SK-N-SH treated with all-trans-retinoic acid at 6 μM for 48 hours (cell line): ENCODE results near the gene MFAP4.

ENCODE experiments used
- ATAC-seq: fragments of 200-7000 bp; cut with Tn5 transposase; 3 replicates; pipeline ENCODE4 v1.9.1; 2020; ENCODE audit warnings: mild to moderate bottlenecking, moderate library complexity
- ARNTL ChIP-seq: fragments of 450-650 bp; formaldehyde crosslinking; IDR thresholded peaks from 2 replicates; pipeline ENCODE4 v1.5.0; 2020; ENCODE audit warnings: low read depth, mild to moderate bottlenecking, moderate library complexity, borderline replicate concordance
- BACH2 ChIP-seq: fragments of 250-450 bp; sonication (Bioruptor Pico); IDR thresholded peaks from 2 replicates; pipeline ENCODE4 v1.9.0; 2021; ENCODE audit warnings: mild to moderate bottlenecking, borderline replicate concordance
- CREB5 ChIP-seq: fragments of 250-450 bp; sonication (Bioruptor Pico); IDR thresholded peaks from 2 replicates; pipeline ENCODE4 v1.5.1; 2020; ENCODE audit warnings: low read depth, mild to moderate bottlenecking, moderate library complexity
- CSDC2 ChIP-seq: fragments of 250-450 bp; sonication (Bioruptor Pico); IDR thresholded peaks from 2 replicates; pipeline ENCODE4 v1.5.0; 2020; ENCODE audit warnings: mild to moderate bottlenecking, moderate library complexity
- CSRNP3 ChIP-seq: fragments of 250-450 bp; sonication (Bioruptor Pico); IDR thresholded peaks from 2 replicates; pipeline ENCODE4 v1.5.1; 2021; ENCODE audit warnings: mild to moderate bottlenecking, moderate library complexity
- ESRRG ChIP-seq: fragments of 250-450 bp; sonication (Bioruptor Pico); IDR thresholded peaks from 2 replicates; pipeline ENCODE4 v1.6.1; 2021; ENCODE audit warnings: mild to moderate bottlenecking
- GLIS3 ChIP-seq: fragments of 250-450 bp; sonication (Bioruptor Pico); IDR thresholded peaks from 2 replicates; pipeline ENCODE4 v1.5.0; 2020; ENCODE audit warnings: mild to moderate bottlenecking, moderate library complexity
- ISL1 ChIP-seq: fragments of 250-450 bp; sonication (Bioruptor Pico); IDR thresholded peaks from 2 replicates; pipeline ENCODE4 v2.1.2; 2022; ENCODE audit warnings: mild to moderate bottlenecking, moderate library complexity
- PPARA ChIP-seq: fragments of 250-450 bp; sonication (Bioruptor Pico); IDR thresholded peaks from 2 replicates; pipeline ENCODE4 v1.5.0; 2020; ENCODE audit warnings: mild to moderate bottlenecking, borderline replicate concordance
- RARB ChIP-seq: fragments of 250-450 bp; sonication (Bioruptor Pico); IDR thresholded peaks from 2 replicates; pipeline ENCODE4 v1.8.0; 2021; ENCODE audit warnings: mild to moderate bottlenecking, moderate library complexity
- SNAI2 ChIP-seq: fragments of 250-450 bp; sonication (Bioruptor Pico); IDR thresholded peaks from 2 replicates; pipeline ENCODE4 v1.5.0; 2020; ENCODE audit warnings: mild to moderate bottlenecking, moderate library complexity
- TCF4 ChIP-seq: fragments of 250-450 bp; sonication (Bioruptor Pico); IDR thresholded peaks from 2 replicates; pipeline ENCODE4 v1.8.0; 2021; ENCODE audit warnings: mild to moderate bottlenecking, moderate library complexity, borderline replicate concordance
- TOX ChIP-seq: fragments of 250-450 bp; sonication (Bioruptor Pico); IDR thresholded peaks from 2 replicates; pipeline ENCODE4 v1.8.0; 2021; ENCODE audit warnings: mild to moderate bottlenecking, moderate library complexity, borderline replicate concordance
- TSHZ2 ChIP-seq: fragments of 250-450 bp; sonication (Bioruptor Pico); IDR thresholded peaks from 2 replicates; pipeline ENCODE4 v1.5.0; 2020; ENCODE audit warnings: mild to moderate bottlenecking, moderate library complexity
- ZC3H10 ChIP-seq: fragments of 250-450 bp; sonication (Bioruptor Pico); IDR thresholded peaks from 2 replicates; pipeline ENCODE4 v1.5.1; 2021; ENCODE audit warnings: mild to moderate bottlenecking, moderate library complexity
- ZFP30 ChIP-seq: fragments of 450-650 bp; formaldehyde crosslinking; IDR thresholded peaks from 2 replicates; pipeline ENCODE4 v1.5.0; 2022; ENCODE audit warnings: mild to moderate bottlenecking, moderate library complexity
- ZNF565 ChIP-seq: fragments of 450-650 bp; formaldehyde crosslinking; conservative IDR thresholded peaks from 2 replicates; pipeline ENCODE4 v1.5.0; 2020; ENCODE audit warnings: low read depth, mild to moderate bottlenecking, moderate library complexity
- ZNF70 ChIP-seq: fragments of 450-650 bp; formaldehyde crosslinking; IDR thresholded peaks from 2 replicates; pipeline ENCODE4 v1.5.0; 2020; ENCODE audit warnings: mild to moderate bottlenecking, moderate library complexity
- ZNF8 ChIP-seq: fragments of 450-650 bp; formaldehyde crosslinking; IDR thresholded peaks from 2 replicates; pipeline ENCODE4 v1.5.0; 2020; ENCODE audit warnings: mild to moderate bottlenecking, moderate library complexity
- TF ChIP-seq, protein P1 (sequence below): fragments of 250-450 bp; sonication (Bioruptor Pico); IDR thresholded peaks from 2 replicates; pipeline ENCODE4 v1.8.0; 2021; ENCODE audit warnings: low read depth, mild to moderate bottlenecking, moderate library complexity, borderline replicate concordance
- TF ChIP-seq, protein P2 (sequence below): fragments of 250-450 bp; sonication (Bioruptor Pico); IDR thresholded peaks from 2 replicates; pipeline ENCODE4 v1.8.0; 2020; ENCODE audit warnings: mild to moderate bottlenecking, moderate library complexity, borderline replicate concordance

MFAP4 gene

DNA sequence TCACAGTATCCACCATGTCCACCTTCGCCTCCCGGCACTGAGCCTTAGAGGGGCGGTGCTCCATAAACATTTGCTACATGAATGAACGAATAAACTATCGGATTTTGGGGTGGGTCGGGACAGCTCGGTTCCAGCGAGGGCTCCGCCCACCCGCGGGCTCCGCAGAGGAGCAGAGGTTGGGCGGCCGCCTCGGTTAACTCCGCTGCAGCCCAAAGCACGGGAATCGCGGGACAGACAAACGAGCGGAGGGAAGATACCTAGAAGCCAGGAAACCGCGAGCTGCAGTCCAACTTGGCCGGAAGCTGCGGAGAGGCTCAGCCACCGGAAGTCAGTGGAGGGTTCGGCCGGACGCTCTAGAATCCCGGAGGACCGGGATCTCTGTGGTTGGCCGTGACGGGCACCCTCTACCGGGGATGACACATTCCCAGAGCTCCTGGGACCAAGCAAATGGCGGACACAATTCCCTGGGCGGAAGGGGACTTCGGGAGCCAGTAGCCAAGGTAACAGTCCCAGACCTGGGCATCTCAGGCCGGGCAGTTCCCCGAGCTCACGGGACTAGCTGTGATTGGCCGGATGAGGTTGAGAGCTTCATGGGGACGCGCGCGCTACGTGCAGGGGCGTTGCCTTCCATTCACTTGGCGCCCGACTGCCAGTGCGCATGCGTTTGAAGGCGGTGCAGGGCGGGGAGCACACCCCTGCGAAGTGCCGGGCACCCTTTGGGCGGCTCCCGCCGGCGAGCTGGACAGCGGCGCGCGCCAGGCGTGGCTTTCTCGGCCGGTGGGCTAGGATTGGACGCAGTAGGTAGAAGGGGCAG, 9.2 kb downstream of the MFAP4 start:
- ATAC-seq: peak; percentile 92
- TF ChIP-seq CREB5 (CRISPR knock-in tag) (no peak), ZNF8 (CRISPR knock-in tag) (no peak), TOX (CRISPR knock-in tag) (no peak), ISL1 (CRISPR knock-in tag) (no peak), ZFP30 (no peak), TCF4 (CRISPR knock-in tag) (no peak), ESRRG (CRISPR knock-in tag) (no peak), ARNTL (no peak), CSRNP3 (CRISPR knock-in tag) (no peak), ZNF70 (CRISPR knock-in tag) (no peak), TSHZ2 (CRISPR knock-in tag) (no peak), GLIS3 (CRISPR knock-in tag) (no peak), RARB (CRISPR knock-in tag) (no peak), ZNF565 (CRISPR knock-in tag) (no peak), CSDC2 (no peak), ZC3H10 (no peak)
- TF ChIP-seq, protein P1, sequence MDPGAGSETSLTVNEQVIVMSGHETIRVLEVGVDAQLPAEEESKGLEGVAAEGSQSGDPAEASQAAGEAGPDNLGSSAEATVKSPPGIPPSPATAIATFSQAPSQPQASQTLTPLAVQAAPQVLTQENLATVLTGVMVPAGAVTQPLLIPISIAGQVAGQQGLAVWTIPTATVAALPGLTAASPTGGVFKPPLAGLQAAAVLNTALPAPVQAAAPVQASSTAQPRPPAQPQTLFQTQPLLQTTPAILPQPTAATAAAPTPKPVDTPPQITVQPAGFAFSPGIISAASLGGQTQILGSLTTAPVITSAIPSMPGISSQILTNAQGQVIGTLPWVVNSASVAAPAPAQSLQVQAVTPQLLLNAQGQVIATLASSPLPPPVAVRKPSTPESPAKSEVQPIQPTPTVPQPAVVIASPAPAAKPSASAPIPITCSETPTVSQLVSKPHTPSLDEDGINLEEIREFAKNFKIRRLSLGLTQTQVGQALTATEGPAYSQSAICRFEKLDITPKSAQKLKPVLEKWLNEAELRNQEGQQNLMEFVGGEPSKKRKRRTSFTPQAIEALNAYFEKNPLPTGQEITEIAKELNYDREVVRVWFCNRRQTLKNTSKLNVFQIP (CRISPR knock-in tag): no peak
- TF ChIP-seq, protein P2, sequence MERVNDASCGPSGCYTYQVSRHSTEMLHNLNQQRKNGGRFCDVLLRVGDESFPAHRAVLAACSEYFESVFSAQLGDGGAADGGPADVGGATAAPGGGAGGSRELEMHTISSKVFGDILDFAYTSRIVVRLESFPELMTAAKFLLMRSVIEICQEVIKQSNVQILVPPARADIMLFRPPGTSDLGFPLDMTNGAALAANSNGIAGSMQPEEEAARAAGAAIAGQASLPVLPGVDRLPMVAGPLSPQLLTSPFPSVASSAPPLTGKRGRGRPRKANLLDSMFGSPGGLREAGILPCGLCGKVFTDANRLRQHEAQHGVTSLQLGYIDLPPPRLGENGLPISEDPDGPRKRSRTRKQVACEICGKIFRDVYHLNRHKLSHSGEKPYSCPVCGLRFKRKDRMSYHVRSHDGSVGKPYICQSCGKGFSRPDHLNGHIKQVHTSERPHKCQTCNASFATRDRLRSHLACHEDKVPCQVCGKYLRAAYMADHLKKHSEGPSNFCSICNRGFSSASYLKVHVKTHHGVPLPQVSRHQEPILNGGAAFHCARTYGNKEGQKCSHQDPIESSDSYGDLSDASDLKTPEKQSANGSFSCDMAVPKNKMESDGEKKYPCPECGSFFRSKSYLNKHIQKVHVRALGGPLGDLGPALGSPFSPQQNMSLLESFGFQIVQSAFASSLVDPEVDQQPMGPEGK (CRISPR knock-in tag): no peak

DNA sequence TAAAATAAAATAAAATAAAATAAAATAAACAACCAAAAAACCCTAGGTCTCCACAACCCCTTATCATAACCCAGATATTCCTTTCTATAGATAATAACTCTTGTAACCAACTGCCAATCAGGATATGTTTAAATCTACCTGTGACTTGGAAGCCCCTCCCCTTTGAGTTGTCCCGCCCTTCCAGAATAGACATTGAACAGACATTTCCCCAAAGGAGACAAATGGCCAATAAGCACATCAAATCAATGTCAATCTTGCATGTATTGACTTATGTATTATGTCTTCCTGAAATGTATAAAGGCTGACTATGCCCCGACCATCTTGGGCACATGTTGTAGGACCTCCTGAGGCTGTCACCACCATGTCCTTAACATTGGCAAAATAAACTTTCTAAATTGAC, 10.2 kb downstream of the MFAP4 start:
- ATAC-seq: no peak
- TF ChIP-seq ISL1 (CRISPR knock-in tag) (no peak), GLIS3 (CRISPR knock-in tag) (no peak)

DNA sequence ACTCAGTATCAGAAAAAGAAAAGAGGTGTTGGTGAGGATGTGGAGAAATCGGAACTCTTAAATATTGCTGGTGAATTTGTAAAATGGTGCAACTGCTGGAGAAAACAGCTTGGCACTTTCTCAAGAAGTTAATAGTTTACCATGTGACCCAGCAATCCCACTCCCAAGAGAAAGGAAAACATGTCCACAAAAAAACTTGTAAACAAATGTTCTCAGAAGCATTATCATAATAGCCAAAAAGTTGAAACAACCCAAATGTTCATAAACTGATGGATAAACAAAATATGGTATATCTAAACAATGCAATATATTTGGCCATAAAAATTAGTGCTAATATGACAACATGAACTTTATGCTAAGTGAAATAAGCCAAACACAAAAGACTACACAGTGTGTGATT, 11.3 kb downstream of the MFAP4 start:
- ATAC-seq: no peak
- TF ChIP-seq PPARA (CRISPR knock-in tag) (no peak), GLIS3 (CRISPR knock-in tag) (no peak), CREB5 (CRISPR knock-in tag) (no peak), ZC3H10 (no peak), RARB (CRISPR knock-in tag) (no peak), ARNTL (no peak), ESRRG (CRISPR knock-in tag) (no peak), SNAI2 (CRISPR knock-in tag) (no peak), ZNF70 (CRISPR knock-in tag) (no peak), ZNF8 (CRISPR knock-in tag) (no peak), BACH2 (CRISPR knock-in tag) (no peak), ZFP30 (no peak), TSHZ2 (CRISPR knock-in tag) (no peak), ISL1 (CRISPR knock-in tag) (no peak)
- TF ChIP-seq, protein P1 (CRISPR knock-in tag): no peak
